ENCODE measurements around the gene DLGAP1. TPM values are rescaled to one million over a fixed set of nuclear protein-coding genes. Genes with fewer than 3 reads are reported as not detected.

Gene DLGAP1
- total and polyA plus RNA-seq, 10 of the 15 experiments (the other 5 are each of a cell fraction or from before 2014, with no cell fraction given) = 0.23 to 27.6 (median 1.9) TPM

DNA sequence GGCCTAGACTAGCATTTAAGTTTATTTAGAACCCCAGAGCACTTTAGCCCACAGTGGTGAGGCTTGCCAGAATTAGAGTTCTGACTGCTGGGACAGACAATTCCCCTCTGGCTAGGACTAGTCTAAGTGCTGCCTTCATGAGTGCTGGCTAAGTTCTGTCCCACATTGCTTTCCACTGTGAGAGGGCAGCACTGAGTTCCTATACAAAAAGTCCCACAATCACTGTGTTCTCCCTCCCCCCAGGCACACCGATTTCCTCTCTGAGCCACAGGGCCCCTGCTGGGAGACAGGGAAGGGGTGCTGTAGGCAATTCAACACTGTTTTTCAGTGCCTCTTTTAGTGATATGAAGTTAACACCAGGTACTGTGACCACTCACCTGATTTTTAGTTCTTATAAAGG lies 310.9 kb downstream of the DLGAP1 start (continued):
- no peak for TF ChIP-seq EZH2 (IDR thresholded peaks at IDR 0.05; ENCODE audit: borderline replicate concordance, control insufficient read depth, low read depth, low read length)
- TF ChIP-seq, protein P1, sequence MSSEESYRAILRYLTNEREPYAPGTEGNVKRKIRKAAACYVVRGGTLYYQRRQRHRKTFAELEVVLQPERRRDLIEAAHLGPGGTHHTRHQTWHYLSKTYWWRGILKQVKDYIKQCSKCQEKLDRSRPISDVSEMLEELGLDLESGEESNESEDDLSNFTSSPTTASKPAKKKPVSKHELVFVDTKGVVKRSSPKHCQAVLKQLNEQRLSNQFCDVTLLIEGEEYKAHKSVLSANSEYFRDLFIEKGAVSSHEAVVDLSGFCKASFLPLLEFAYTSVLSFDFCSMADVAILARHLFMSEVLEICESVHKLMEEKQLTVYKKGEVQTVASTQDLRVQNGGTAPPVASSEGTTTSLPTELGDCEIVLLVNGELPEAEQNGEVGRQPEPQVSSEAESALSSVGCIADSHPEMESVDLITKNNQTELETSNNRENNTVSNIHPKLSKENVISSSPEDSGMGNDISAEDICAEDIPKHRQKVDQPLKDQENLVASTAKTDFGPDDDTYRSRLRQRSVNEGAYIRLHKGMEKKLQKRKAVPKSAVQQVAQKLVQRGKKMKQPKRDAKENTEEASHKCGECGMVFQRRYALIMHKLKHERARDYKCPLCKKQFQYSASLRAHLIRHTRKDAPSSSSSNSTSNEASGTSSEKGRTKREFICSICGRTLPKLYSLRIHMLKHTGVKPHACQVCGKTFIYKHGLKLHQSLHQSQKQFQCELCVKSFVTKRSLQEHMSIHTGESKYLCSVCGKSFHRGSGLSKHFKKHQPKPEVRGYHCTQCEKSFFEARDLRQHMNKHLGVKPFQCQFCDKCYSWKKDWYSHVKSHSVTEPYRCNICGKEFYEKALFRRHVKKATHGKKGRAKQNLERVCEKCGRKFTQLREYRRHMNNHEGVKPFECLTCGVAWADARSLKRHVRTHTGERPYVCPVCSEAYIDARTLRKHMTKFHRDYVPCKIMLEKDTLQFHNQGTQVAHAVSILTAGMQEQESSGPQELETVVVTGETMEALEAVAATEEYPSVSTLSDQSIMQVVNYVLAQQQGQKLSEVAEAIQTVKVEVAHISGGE (CRISPR knock-in tag; IDR thresholded peaks at IDR 0.05) = no peak
- no peak for TF ChIP-seq CBX3 (IDR thresholded peaks at IDR 0.05; ENCODE audit: borderline replicate concordance, low read depth)
- TF ChIP-seq KAT2A (conservative IDR thresholded peaks at IDR 0.05; ENCODE audit: control insufficient read depth, low read depth, low read length) = no peak
- no peak for TF ChIP-seq BRCA1 (IDR thresholded peaks at IDR 0.05; ENCODE audit: low read depth, low read length)
- TF ChIP-seq HDAC2 (IDR thresholded peaks at IDR 0.05) = no peak
- no peak for TF ChIP-seq ZNF384 (IDR thresholded peaks at IDR 0.05; ENCODE audit: borderline replicate concordance, low read depth, low read length)
- no peak for TF ChIP-seq TAF1 (IDR thresholded peaks at IDR 0.05; ENCODE audit: borderline replicate concordance, low read depth, low read length)
- no peak for TF ChIP-seq FOS (IDR thresholded peaks at IDR 0.05; ENCODE audit: borderline replicate concordance, extremely low read depth, insufficient read length)

GRCh38 chr18:4143585-4143984 lies 311.5 kb downstream of the DLGAP1 start:
- CTCF ChIA-PET = interaction anchor here (1.8 kb wide), 1 partner anchor 12 kb away, joined by 4 read pairs; no protein-coding TSS in a partner anchor
- intact Hi-C loops (cut with micrococcal nuclease; ENCODE audit: unreplicated experiment) = no loop called here
- TF ChIP-seq MTA3 (IDR thresholded peaks at IDR 0.05; ENCODE audit: borderline replicate concordance, low read length) (no peak), MEF2A (IDR thresholded peaks at IDR 0.05; ENCODE audit: insufficient read depth, low read depth, low read length) (no peak), PKNOX1 (IDR thresholded peaks at IDR 0.05) (no peak), CHD4 (IDR thresholded peaks at IDR 0.05) (no peak), ATF2 (IDR thresholded peaks at IDR 0.05; ENCODE audit: low read length) (no peak)
- TF ChIP-seq, protein P1 (CRISPR knock-in tag; IDR thresholded peaks at IDR 0.05) = no peak

More at GRCh38 chr18:4143585-4143984, 311.5 kb downstream of the DLGAP1 start:
- H3K79me2 ChIP-seq (ENCODE audit: control insufficient read depth, insufficient read depth, low read length) = no peaks in the 10 kb centered on the region
- H3K4me3 ChIP-seq = no peak overlapping the region
- ChIA-PET SMC1A (ENCODE audit: uncharacterized antibody, unreplicated experiment) (interaction anchor here (1.3 kb wide), 1 partner anchor 15 kb away, joined by 3 read pairs; no protein-coding TSS in a partner anchor), POLR2A (no interaction called here), RAD21 (ENCODE audit: unreplicated experiment) (interaction anchor here (0.8 kb wide), 1 partner anchor 34 kb away, joined by 3 read pairs; no protein-coding TSS in a partner anchor)
- H3K4me2 ChIP-seq (ENCODE audit: control insufficient read depth, insufficient read depth) = no peak overlapping the region
- H3K36me3 ChIP-seq (ENCODE audit: control insufficient read depth in 2 of 2, insufficient read depth in 2 of 2, low read length in 1 of 2) = no peaks in the 10 kb centered on the region; a peak in 1 of 4 replicates
- no peaks in the 10 kb centered on the region for H3K4me1 ChIP-seq (ENCODE audit: control insufficient read depth, insufficient read depth, low read length)
- no peak overlapping the region for H2AFZ ChIP-seq (ENCODE audit: control insufficient read depth, low read depth, low read length)
- H4K20me1 ChIP-seq (ENCODE audit: control insufficient read depth, insufficient read depth) = no peaks in the 10 kb centered on the region
- no peak overlapping the region for H3K9ac ChIP-seq (ENCODE audit: control insufficient read depth, insufficient read depth, low read length)
- ATAC-seq (no peak), DNase-seq (ENCODE audit: low read depth, low spot score) (no peak), FAIRE-seq (no peak)
- no peaks in the 10 kb centered on the region; the same call in 2 of the 3 replicates for H3K9me3 ChIP-seq (replicated peaks; ENCODE audit: control insufficient read depth, insufficient read depth, low read length)
- in situ Hi-C loops (cut with MboI) = no loop called here
- no peaks in the 10 kb centered on the region for H3K27me3 ChIP-seq (replicated peaks in 1 of 2; ENCODE audit: control insufficient read depth in 2 of 2, insufficient read depth in 2 of 2, low read length in 1 of 2)
- WGBS (ENCODE audit: insufficient coverage, insufficient replicate concordance, low lambda C conversion rate, missing lambda C conversion rate) = 50% methylated on average over 1 of the region's 1 CpG
- H3K27ac ChIP-seq (ENCODE audit: control insufficient read depth, insufficient read depth) = no peak overlapping the region
- no TSS peak for BruUV-seq (replicated peaks)
